ENCODE data around the gene HOXC10. TPM values are rescaled to one million over a fixed set of nuclear protein-coding genes. Genes with fewer than 3 reads are reported as not detected.
A peak's percentile ranks its signal among the peaks of the same experiment; 100 is the strongest.

The HOXC10 gene
- 1 to 10 TPM in 2 of 5 donors, not detected in 3; 1.2 to 2.6 TPM for polyA plus RNA-seq (ENCODE audit: insufficient read depth in 1 of 5, insufficient read length in 5 of 5, low replicate concordance in 1 of 5)
- long read RNA-seq, donor 1 = 0 reads
- long read RNA-seq, donor 2 = 0 reads
- long read RNA-seq, donor 3 = 0 reads
- long read RNA-seq, donor 4 = 0 reads
- long read RNA-seq, donor 5 = 0 reads
- long read RNA-seq, donor 6 = 0 reads
- long read RNA-seq, donor 7 = 0 reads
- long read RNA-seq, donor 8 = 0 reads

DNA sequence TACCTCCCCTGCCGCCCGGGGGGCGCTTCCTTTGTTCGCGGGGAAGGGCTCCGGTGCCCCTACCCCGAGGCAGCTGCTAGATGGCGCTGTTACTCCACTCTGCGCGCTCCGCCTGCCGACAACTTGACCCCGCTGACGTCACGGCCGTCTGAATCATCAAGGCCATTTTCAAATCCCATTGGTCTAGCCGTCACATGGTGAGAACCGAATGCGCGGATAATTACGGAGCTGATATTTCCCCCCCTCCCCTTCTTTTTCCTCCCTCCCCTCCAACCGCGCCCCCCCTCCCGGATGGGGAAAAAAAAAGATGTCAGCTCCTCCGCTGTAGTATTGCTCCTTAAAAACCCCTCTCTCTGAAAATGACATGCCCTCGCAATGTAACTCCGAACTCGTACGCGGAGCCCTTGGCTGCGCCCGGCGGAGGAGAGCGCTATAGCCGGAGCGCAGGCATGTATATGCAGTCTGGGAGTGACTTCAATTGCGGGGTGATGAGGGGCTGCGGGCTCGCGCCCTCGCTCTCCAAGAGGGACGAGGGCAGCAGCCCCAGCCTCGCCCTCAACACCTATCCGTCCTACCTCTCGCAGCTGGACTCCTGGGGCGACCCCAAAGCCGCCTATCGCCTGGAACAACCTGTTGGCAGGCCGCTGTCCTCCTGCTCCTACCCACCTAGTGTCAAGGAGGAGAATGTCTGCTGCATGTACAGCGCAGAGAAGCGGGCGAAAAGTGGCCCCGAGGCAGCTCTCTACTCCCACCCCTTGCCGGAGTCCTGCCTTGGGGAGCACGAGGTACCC, at the start of gene HOXC10:
HOXC10 (plus strand) TSS at position 246 of the 791 bp plus-strand sequence; CDS start at position 360, 114 bp downstream.
- DNase-seq = peak; percentile 67 to 73

- no peak for DNase-seq
These were observed 49.3 kb upstream of the HOXC10 start for GRCh38 chr12:53935383-53936341.

- no peak for DNase-seq
These were observed 47.8 kb upstream of the HOXC10 start for GRCh38 chr12:53937099-53937498.

GRCh38 chr12:53937596-53938325, 47.2 kb upstream of the HOXC10 start:
- DNase-seq = no peak

DNA sequence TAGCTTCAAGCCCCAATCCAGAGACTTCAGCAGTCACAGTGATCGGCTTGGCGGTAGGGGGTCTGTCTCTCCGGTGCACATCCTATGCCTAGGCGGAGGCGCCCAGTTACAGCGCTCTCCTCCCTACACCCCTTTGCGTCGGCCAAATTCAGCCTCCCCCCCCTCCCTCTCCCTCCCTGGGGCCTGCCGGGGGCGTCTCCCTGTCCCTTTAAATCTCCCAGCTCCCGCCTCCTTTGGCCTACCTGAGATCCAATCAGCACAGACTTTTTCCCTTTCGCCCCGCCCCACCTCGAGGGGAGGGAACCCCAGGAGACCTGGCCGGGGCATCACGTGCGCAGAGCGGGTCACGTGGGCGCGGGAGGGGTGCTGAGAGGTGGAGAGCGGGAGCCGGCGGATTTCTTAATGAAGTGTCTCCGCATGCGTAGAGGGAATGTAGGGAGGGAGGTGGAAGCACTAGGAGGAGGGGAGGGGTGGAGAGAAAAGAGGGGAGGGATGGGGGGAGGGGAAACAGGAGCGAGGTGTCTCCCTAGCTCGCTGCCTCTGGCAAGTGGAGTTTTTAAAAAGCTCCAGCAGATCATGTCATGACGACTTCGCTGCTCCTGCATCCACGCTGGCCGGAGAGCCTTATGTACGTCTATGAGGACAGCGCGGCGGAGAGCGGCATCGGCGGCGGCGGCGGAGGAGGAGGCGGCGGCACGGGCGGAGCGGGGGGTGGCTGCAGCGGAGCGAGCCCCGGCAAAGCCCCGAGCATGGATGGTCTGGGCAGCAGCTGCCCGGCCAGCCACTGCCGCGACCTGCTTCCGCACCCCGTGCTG, 46.4 kb upstream of the HOXC10 start, which contains the start of gene HOXC13:
HOXC13 (plus strand) TSS at position 506 of the 815 bp plus-strand sequence; CDS start at position 582, 76 bp downstream.
- peak; percentile 44 to 62 for DNase-seq

DNA sequence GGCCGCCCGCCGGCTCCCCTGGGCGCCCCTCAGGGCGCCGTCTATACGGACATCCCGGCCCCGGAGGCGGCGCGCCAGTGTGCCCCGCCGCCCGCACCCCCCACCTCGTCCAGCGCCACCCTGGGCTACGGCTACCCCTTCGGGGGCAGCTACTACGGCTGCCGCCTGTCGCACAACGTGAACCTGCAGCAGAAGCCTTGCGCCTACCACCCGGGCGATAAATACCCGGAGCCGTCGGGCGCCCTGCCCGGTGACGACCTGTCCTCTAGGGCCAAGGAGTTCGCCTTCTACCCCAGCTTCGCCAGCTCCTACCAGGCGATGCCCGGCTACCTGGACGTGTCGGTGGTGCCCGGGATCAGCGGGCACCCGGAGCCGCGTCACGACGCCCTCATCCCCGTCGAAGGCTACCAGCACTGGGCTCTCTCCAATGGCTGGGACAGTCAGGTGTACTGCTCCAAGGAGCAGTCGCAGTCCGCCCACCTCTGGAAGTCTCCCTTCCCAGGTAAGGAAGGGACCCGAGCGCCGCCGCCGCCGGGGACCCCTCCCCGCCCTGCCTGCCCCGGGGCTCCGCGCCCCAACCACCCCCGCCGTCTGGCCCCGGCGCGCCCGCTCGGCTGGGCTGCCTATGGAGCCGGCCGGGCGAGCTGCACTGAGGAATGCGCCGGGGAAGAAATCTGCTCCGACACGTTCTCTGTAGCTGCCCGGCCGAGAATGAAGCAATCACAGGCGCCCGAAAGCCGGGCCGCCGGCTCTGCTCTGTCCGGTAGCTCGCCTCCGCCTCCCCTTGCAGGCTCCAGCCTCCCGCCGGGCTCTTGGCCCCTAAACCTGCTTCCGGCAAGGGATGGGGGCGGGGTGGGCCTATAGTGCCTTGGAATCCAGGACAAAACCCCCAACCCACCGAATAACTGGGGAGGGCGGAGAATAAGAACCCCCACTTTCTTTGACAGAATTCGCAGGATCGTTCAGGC, 45.5 kb upstream of the HOXC10 start:
- DNase-seq = peak; percentile 26 to 37

GRCh38 chr12:53940443-53941014, 44.4 kb upstream of the HOXC10 start:
- DNase-seq = no peak

- DNase-seq = no peak
These were observed 43.8 kb upstream of the HOXC10 start for GRCh38 chr12:53941187-53941586.

DNA sequence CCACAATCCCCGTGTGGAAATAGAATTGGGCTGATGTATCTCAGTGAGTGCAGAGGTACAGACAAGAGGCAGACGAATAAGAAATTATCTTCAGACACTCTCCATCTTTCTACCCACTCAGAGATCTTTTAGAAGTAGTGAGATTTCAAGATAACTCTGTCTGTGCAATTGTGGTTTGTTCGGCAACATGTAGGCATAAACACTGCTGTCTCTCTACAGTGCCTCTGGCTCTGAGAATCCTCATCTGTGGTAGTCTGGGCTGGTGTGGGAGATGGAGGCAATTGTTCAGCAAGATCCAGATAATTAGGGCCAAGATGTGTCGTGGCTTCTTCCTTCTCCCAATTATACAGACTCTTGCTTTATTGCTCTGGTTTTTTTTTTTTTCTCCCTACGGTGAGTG, 43.2 kb upstream of the HOXC10 start:
- no peak for DNase-seq

GRCh38 chr12:53942467-53942997, 42.4 kb upstream of the HOXC10 start:
- no peak for DNase-seq

GRCh38 chr12:53944209-53944608, 40.7 kb upstream of the HOXC10 start:
- DNase-seq = no peak

GRCh38 chr12:53944907-53945847, 39.8 kb upstream of the HOXC10 start:
- no peak for DNase-seq

DNA sequence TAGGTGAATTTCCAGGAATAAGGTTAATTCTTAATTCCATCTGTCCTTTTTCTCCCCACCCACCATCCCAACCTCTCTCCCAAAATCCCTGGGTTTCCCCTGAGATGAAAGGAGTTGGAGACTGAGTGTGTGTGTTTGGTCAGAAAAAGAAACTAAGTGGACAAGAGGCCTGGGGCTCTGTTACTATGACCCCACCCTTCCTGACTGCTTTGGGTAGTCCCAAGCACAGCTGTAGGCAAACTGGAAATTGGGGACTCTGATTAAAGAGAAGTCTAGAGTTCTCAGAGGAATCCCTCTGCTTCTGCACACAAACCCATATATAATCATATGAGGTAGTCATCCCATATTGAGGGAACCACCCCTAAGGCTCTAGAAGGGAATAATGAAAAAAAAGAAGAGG, 37.2 kb upstream of the HOXC10 start:
- DNase-seq = no peak

- DNase-seq = no peak
These were observed 36.0 kb upstream of the HOXC10 start for GRCh38 chr12:53948650-53949593.

GRCh38 chr12:53949631-53950436, 35.1 kb upstream of the HOXC10 start:
- DNase-seq = no peak
